Thyroid gland (tissue), 4 donors: ENCODE results near the gene LRRC7.

ENCODE experiments used
- POLR2A ChIP-seq, 2 donors: fragments of 450-650 bp; IDR thresholded peaks; one replicate each; pipeline ENCODE4 v1.6.1; 2017; ENCODE audit warnings: antibody characterized with exemption in 2 of 2, mild to moderate bottlenecking in 2 of 2, moderate library complexity in 1 of 2
- TF ChIP-seq, protein P1 (sequence below), 6 experiments: fragments of 200-600 bp in 3 of 6; fragments of 450-650 bp in 3 of 6; sonication (generic) in 3 of 6; IDR thresholded peaks; one replicate each; pipeline ENCODE4 v1.5.1; 2016 to 2019; ENCODE audit warnings: antibody characterized with exemption in 6 of 6, mild to moderate bottlenecking in 2 of 6, inconsistent platforms in 1 of 6, moderate library complexity in 1 of 6

DNA sequence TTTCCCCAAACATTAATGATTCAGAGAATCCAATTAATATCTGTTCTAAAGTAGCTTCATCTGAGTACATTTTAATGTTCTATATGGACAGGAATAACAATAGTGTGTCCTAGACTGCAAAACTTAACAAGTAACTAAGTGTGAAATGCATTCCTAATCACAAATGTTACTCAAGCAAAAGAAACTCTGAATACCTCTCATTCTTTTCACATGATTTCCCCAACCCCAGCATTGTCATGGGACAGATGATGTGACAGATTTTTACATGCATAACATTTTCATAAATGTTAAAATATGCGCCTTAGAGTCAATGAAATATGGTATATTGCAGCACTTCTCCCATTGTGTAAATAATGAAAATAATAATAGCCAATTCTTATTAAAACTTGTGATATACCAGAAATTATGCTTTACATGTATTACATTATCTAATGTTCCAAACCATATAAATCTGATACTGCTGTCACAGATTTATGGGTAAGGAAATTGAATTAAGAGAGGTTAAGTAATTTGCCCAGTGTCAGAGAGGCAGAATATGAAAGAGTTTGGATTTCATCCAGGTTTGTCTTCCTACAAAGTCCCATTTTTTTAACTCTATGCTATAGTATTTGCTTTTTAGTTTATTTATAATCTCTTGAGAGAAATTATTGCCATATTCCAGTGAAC, 269.4 kb downstream of the LRRC7 start:
- no peak for TF ChIP-seq POLR2A (IDR thresholded peaks at IDR 0.05)
- TF ChIP-seq, protein P1, sequence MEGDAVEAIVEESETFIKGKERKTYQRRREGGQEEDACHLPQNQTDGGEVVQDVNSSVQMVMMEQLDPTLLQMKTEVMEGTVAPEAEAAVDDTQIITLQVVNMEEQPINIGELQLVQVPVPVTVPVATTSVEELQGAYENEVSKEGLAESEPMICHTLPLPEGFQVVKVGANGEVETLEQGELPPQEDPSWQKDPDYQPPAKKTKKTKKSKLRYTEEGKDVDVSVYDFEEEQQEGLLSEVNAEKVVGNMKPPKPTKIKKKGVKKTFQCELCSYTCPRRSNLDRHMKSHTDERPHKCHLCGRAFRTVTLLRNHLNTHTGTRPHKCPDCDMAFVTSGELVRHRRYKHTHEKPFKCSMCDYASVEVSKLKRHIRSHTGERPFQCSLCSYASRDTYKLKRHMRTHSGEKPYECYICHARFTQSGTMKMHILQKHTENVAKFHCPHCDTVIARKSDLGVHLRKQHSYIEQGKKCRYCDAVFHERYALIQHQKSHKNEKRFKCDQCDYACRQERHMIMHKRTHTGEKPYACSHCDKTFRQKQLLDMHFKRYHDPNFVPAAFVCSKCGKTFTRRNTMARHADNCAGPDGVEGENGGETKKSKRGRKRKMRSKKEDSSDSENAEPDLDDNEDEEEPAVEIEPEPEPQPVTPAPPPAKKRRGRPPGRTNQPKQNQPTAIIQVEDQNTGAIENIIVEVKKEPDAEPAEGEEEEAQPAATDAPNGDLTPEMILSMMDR (IDR thresholded peaks at IDR 0.05), result no peak
